ENCODE measurements around the gene SLC22A23.

DNA sequence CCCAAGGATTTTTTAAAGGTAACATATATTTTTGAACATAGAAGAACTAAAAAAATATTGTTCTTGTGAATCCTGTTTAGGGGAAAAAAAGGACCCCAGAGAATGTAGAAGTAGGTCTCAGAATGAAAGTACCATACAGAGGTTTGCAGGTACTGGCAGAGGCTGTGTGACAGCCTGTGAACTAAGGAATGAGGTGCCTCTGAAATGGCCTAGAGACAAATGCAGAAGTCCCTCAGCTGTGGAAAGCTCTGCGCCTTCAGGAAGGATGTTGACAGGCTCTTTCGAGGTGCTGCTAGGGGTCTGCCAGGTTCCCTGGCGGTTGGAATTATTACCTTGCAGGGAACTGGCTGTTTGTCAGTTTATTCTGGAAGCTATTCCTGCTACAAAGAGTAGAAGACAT is 220.8 kb downstream of the SLC22A23 start:
- TF ChIP-seq YY1 (IDR thresholded peaks at IDR 0.05; ENCODE audit: insufficient read depth, insufficient read length): no peak
- no peak for TF ChIP-seq SUZ12 (IDR thresholded peaks at IDR 0.05; ENCODE audit: extremely low read depth, insufficient read depth, insufficient read length)
